ENCODE results near the gene PBRM1. TPM values are rescaled to one million over a fixed set of nuclear protein-coding genes. Genes with fewer than 3 reads are reported as not detected.

PBRM1 gene
- total and polyA plus RNA-seq, 2 experiments from 2014 or later = 50.9 to 77.4 TPM

GRCh38 chr3:52694528-52695189 is 8.9 kb upstream of the PBRM1 start:
- no peak overlapping the region for H3K4me2 ChIP-seq
- no peaks in the 10 kb centered on the region for H3K9me2 ChIP-seq (replicated peaks; ENCODE audit: insufficient read depth)
- no peaks in the 10 kb centered on the region for H3K27me3 ChIP-seq
- no peak overlapping the region for H3K27ac ChIP-seq
- no peaks in the 10 kb centered on the region for H3K9me3 ChIP-seq (ENCODE audit: low read depth)
- no peaks in the 10 kb centered on the region for H3K4me1 ChIP-seq (ENCODE audit: insufficient read depth)
- 97% methylated on average over 7 of the region's 7 CpGs for WGBS (ENCODE audit: low lambda C conversion rate, missing lambda C conversion rate)
- no peak overlapping the region for H3K4me3 ChIP-seq
- DNase-seq (ENCODE audit: low spot score) = no peak
- no peak for TF ChIP-seq EZH2phosphoT487 (IDR thresholded peaks at IDR 0.05; ENCODE audit: low read depth, severe bottlenecking, unreplicated experiment)
- no peak for TF ChIP-seq EZH2 (IDR thresholded peaks at IDR 0.05; ENCODE audit: borderline replicate concordance)
- no peak for TF ChIP-seq CTCF (IDR thresholded peaks at IDR 0.05; ENCODE audit: poor library complexity)
- H3K79me2 ChIP-seq = peaks cover 11% of the 10 kb centered on the region
- peaks cover 12% of the 10 kb centered on the region for H3K36me3 ChIP-seq (replicated peaks; ENCODE audit: insufficient read depth, low read depth)
- H4K20me1 ChIP-seq (ENCODE audit: insufficient read depth, poor library complexity, severe bottlenecking) = no peaks in the 10 kb centered on the region
- H2AFZ ChIP-seq = no peak overlapping the region

DNA sequence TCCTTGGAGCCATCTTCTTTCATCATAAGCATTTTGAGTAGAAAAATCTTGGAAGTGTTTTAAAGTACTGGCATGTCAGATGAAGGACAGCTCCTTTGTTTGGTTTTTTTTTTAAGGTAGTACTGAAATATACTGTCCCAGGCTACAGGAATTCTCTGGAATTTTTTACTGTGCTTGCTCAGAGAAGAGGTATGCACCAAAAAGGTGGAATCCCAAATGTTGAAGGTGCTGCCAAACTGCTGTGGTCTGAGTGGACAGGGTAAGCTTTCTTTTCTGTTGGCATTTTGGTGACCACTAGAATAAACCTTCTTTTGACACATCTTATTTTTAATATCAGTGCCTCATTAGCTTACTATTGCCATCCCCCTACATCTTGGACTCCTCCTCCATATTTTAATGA is 7.4 kb upstream of the PBRM1 start:
- Histone ChIP-seq H2AFZ (no peak overlapping the region), H3K9me2 (replicated peaks; ENCODE audit: insufficient read depth) (no peaks in the 10 kb centered on the region), H3K36me3 (replicated peaks; ENCODE audit: insufficient read depth, low read depth) (peaks cover 15% of the 10 kb centered on the region), H4K20me1 (ENCODE audit: insufficient read depth, poor library complexity, severe bottlenecking) (no peaks in the 10 kb centered on the region), H3K4me3 (no peak overlapping the region), H3K9me3 (ENCODE audit: low read depth) (no peaks in the 10 kb centered on the region), H3K27ac (no peak overlapping the region), H3K4me2 (no peak overlapping the region), H3K4me1 (ENCODE audit: insufficient read depth) (no peaks in the 10 kb centered on the region), H3K79me2 (peaks cover 21% of the 10 kb centered on the region), H3K27me3 (no peaks in the 10 kb centered on the region)
- no peak for DNase-seq (ENCODE audit: low spot score)
- no peak for TF ChIP-seq EZH2phosphoT487 (IDR thresholded peaks at IDR 0.05; ENCODE audit: low read depth, severe bottlenecking, unreplicated experiment)
- TF ChIP-seq CTCF (IDR thresholded peaks at IDR 0.05; ENCODE audit: poor library complexity) = no peak
- no peak for TF ChIP-seq EZH2 (IDR thresholded peaks at IDR 0.05; ENCODE audit: borderline replicate concordance)

DNA sequence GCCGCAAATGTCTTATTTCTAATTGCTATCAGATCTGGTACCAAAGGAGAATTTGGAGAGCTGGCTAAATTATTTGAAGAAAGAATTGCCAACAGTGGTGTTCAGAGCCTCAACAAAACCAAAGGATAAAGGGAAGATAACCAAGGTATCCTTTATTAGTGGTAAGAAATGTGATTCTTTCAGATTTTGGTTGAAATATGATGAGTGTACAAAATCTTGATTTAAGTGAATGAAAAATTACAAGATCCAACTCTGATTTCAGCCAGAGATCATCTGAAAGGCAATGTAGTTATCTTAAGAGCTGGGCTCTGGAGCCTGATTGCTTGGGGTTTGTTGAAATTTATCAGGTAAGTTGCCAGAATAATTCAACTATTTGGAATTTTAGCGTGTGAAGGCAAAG is 4.8 kb upstream of the PBRM1 start:
- H3K4me2 ChIP-seq = no peak overlapping the region
- DNase-seq (ENCODE audit: low spot score) = no peak
- H3K9me2 ChIP-seq (replicated peaks; ENCODE audit: insufficient read depth) = no peaks in the 10 kb centered on the region
- no peaks in the 10 kb centered on the region for H3K9me3 ChIP-seq (ENCODE audit: low read depth)
- no peak overlapping the region for H3K27ac ChIP-seq
- WGBS (ENCODE audit: low lambda C conversion rate, missing lambda C conversion rate) = 94% methylated on average over 2 of the region's 2 CpGs
- TF ChIP-seq EZH2phosphoT487 (IDR thresholded peaks at IDR 0.05; ENCODE audit: low read depth, severe bottlenecking, unreplicated experiment) (no peak), EZH2 (IDR thresholded peaks at IDR 0.05; ENCODE audit: borderline replicate concordance) (no peak), CTCF (IDR thresholded peaks at IDR 0.05; ENCODE audit: poor library complexity) (no peak)
- H4K20me1 ChIP-seq (ENCODE audit: insufficient read depth, poor library complexity, severe bottlenecking) = no peaks in the 10 kb centered on the region
- H3K27me3 ChIP-seq = no peaks in the 10 kb centered on the region
- no peak overlapping the region for H3K4me3 ChIP-seq
- H3K4me1 ChIP-seq (ENCODE audit: insufficient read depth) = peaks cover 8% of the 10 kb centered on the region
- H3K79me2 ChIP-seq = peaks cover 43% of the 10 kb centered on the region
- H2AFZ ChIP-seq = no peak overlapping the region
- peaks cover 15% of the 10 kb centered on the region for H3K36me3 ChIP-seq (replicated peaks; ENCODE audit: insufficient read depth, low read depth)
